ENCODE results near the gene SLC22A3.
"Not testable (repeated sequence)": the region's sequence is repeated elsewhere in the genome, so short reads cannot be mapped to it uniquely, and the experiment has no call there.

The SLC22A3 gene

GRCh38 chr6:160374836-160375560 is 26.8 kb downstream of the SLC22A3 start:
- DNase-seq = no peak

- DNase-seq = no peak
Observed at GRCh38 chr6:160375561-160375949, 27.4 kb downstream of the SLC22A3 start.

GRCh38 chr6:160376445-160376844 is 28.3 kb downstream of the SLC22A3 start:
- DNase-seq = no peak

GRCh38 chr6:160378218-160378617 is 30.0 kb downstream of the SLC22A3 start:
- no peak for DNase-seq

- no peak for DNase-seq
Observed at GRCh38 chr6:160378882-160379281, 30.7 kb downstream of the SLC22A3 start.

- DNase-seq = no peak
Observed at GRCh38 chr6:160379466-160379865, 31.3 kb downstream of the SLC22A3 start.

GRCh38 chr6:160382946-160383345 is 34.8 kb downstream of the SLC22A3 start:
- no peak for DNase-seq

GRCh38 chr6:160386869-160387530 is 38.8 kb downstream of the SLC22A3 start:
- DNase-seq = no peak

GRCh38 chr6:160387916-160388643 is 39.9 kb downstream of the SLC22A3 start:
- no peak for DNase-seq

GRCh38 chr6:160388922-160389321 is 40.7 kb downstream of the SLC22A3 start:
- DNase-seq = no peak

GRCh38 chr6:160391419-160392116 is 43.4 kb downstream of the SLC22A3 start:
- no peak for DNase-seq

- DNase-seq = not testable (repeated sequence)
Observed at GRCh38 chr6:160393442-160393841, 45.3 kb downstream of the SLC22A3 start.

GRCh38 chr6:160393891-160394653 is 45.9 kb downstream of the SLC22A3 start:
- DNase-seq = no peak

GRCh38 chr6:160394654-160395035 is 46.5 kb downstream of the SLC22A3 start:
- DNase-seq = no peak

GRCh38 chr6:160395187-160395586 is 47.0 kb downstream of the SLC22A3 start:
- no peak for DNase-seq

- DNase-seq = no peak
Observed at GRCh38 chr6:160396292-160396691, 48.1 kb downstream of the SLC22A3 start.

GRCh38 chr6:160398674-160399271 is 50.6 kb downstream of the SLC22A3 start:
- peak; percentile 8 for DNase-seq

- peak; percentile 33 for DNase-seq
Observed at GRCh38 chr6:160400446-160400845, 52.3 kb downstream of the SLC22A3 start.

GRCh38 chr6:160408528-160408927 is 60.4 kb downstream of the SLC22A3 start:
- DNase-seq = no peak

- no peak for DNase-seq
Observed at GRCh38 chr6:160412993-160413392, 64.8 kb downstream of the SLC22A3 start.

GRCh38 chr6:160417146-160417545 is 69.0 kb downstream of the SLC22A3 start:
- no peak for DNase-seq

GRCh38 chr6:160417550-160417949 is 69.4 kb downstream of the SLC22A3 start:
- no peak for DNase-seq

Measured in NK-92 treated with Interleukin-12 subunit alpha and Interleukin-12 subunit beta, amount 100 ng/mL, for 24 hours (cell line).